ENCODE data around the gene RIOK2.
"Not testable (repeated sequence)": the region's sequence is repeated elsewhere in the genome, so short reads cannot be mapped to it uniquely, and the experiment has no call there.

Gene RIOK2

GRCh38 chr5:97141031-97141430 lies 42.0 kb downstream of the RIOK2 start:
- H3K36me3 ChIP-seq (ENCODE audit: control insufficient read depth, insufficient read depth, low read length) = no peaks in the 10 kb centered on the region
- H3K4me1 ChIP-seq (ENCODE audit: control insufficient read depth, insufficient read depth, low read length) = peaks cover 11% of the 10 kb centered on the region
- H3K4me3 ChIP-seq (ENCODE audit: low read depth, low read length) = no peak overlapping the region
- H3K9me3 ChIP-seq (ENCODE audit: control insufficient read depth, insufficient read depth, low read length) = no peaks in the 10 kb centered on the region
- H3K9ac ChIP-seq (ENCODE audit: low read depth, low read length) = no peak overlapping the region
- no peaks in the 10 kb centered on the region for H3K27me3 ChIP-seq (ENCODE audit: control insufficient read depth, insufficient read depth, low read length)

- H3K27me3 ChIP-seq (ENCODE audit: control insufficient read depth, insufficient read depth, low read length); H3K4me3 ChIP-seq (ENCODE audit: low read depth, low read length): not testable (repeated sequence)
Observed at GRCh38 chr5:97140250-97140649, 42.8 kb downstream of the RIOK2 start.

GRCh38 chr5:97136475-97136874 lies 46.6 kb downstream of the RIOK2 start:
- H3K9me3 ChIP-seq (ENCODE audit: control insufficient read depth, insufficient read depth, low read length) = no peaks in the 10 kb centered on the region
- H3K27me3 ChIP-seq (ENCODE audit: control insufficient read depth, insufficient read depth, low read length) = no peaks in the 10 kb centered on the region

More at GRCh38 chr5:97140250-97140649, 42.8 kb downstream of the RIOK2 start:
- H3K4me1 ChIP-seq (ENCODE audit: control insufficient read depth, insufficient read depth, low read length) = peaks cover 15% of the 10 kb centered on the region
- H3K9ac ChIP-seq (ENCODE audit: low read depth, low read length); H3K36me3 ChIP-seq (ENCODE audit: control insufficient read depth, insufficient read depth, low read length); H3K9me3 ChIP-seq (ENCODE audit: control insufficient read depth, insufficient read depth, low read length): not testable (repeated sequence)

GRCh38 chr5:97135868-97136267 lies 47.2 kb downstream of the RIOK2 start:
- Histone ChIP-seq H3K4me3 (ENCODE audit: low read depth, low read length) (no peak overlapping the region), H3K4me1 (ENCODE audit: control insufficient read depth, insufficient read depth, low read length) (peaks cover 11% of the 10 kb centered on the region), H3K27me3 (ENCODE audit: control insufficient read depth, insufficient read depth, low read length) (no peaks in the 10 kb centered on the region), H3K9ac (ENCODE audit: low read depth, low read length) (no peak overlapping the region), H3K36me3 (ENCODE audit: control insufficient read depth, insufficient read depth, low read length) (no peaks in the 10 kb centered on the region), H3K9me3 (ENCODE audit: control insufficient read depth, insufficient read depth, low read length) (no peaks in the 10 kb centered on the region)

More at GRCh38 chr5:97136475-97136874, 46.6 kb downstream of the RIOK2 start:
- Histone ChIP-seq H3K4me3 (ENCODE audit: low read depth, low read length) (no peak overlapping the region), H3K36me3 (ENCODE audit: control insufficient read depth, insufficient read depth, low read length) (no peaks in the 10 kb centered on the region), H3K9ac (ENCODE audit: low read depth, low read length) (no peak overlapping the region), H3K4me1 (ENCODE audit: control insufficient read depth, insufficient read depth, low read length) (peaks cover 15% of the 10 kb centered on the region)

DNA sequence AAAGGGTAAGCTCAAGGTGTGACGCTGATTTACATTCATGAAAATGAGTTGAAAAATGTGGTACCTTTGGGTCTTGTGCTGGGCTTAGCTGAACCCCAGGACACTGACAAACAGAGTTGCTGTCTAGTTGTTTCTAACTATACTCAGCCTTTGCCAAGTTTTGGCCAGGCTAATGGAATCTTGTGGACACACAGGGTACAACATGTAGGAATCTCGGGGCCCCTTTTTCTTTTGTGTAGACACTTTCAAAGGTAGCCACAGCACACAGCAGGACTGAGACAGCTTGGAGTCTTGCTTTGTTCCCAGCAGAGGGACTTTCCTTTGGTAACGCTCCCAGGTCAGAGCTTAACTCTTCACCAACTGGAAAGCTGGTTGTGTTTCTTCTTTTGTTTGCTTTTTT lies 48.4 kb downstream of the RIOK2 start:
- Histone ChIP-seq H3K9me3 (ENCODE audit: control insufficient read depth, insufficient read depth, low read length) (no peaks in the 10 kb centered on the region), H3K4me3 (ENCODE audit: low read depth, low read length) (no peak overlapping the region), H3K36me3 (ENCODE audit: control insufficient read depth, insufficient read depth, low read length) (no peaks in the 10 kb centered on the region), H3K27me3 (ENCODE audit: control insufficient read depth, insufficient read depth, low read length) (no peaks in the 10 kb centered on the region), H3K4me1 (ENCODE audit: control insufficient read depth, insufficient read depth, low read length) (peaks cover 11% of the 10 kb centered on the region), H3K9ac (ENCODE audit: low read depth, low read length) (no peak overlapping the region)

DNA sequence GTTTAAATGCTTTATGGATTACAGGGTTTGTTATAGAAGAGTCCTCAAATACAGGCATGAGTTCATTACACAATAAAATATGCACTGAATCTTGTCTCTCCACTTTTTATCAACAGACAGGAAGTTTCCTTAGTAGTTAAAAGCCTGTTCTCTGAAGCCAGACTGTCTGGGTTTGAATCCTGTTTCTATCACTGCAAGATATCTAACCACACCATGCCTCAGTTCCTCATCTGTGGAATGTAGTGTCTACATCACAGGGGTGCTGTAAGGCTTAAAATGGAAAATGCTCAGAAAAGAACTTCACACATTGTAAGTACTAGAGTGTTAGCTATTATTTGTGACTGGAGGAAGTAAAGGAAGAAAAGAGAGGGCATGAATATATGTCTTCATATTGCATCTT lies 49.9 kb downstream of the RIOK2 start:
- H3K36me3 ChIP-seq (ENCODE audit: control insufficient read depth, insufficient read depth, low read length) = no peaks in the 10 kb centered on the region
- H3K4me1 ChIP-seq (ENCODE audit: control insufficient read depth, insufficient read depth, low read length) = peaks cover 11% of the 10 kb centered on the region
- no peaks in the 10 kb centered on the region for H3K27me3 ChIP-seq (ENCODE audit: control insufficient read depth, insufficient read depth, low read length)
- H3K9me3 ChIP-seq (ENCODE audit: control insufficient read depth, insufficient read depth, low read length) = no peaks in the 10 kb centered on the region
- H3K9ac ChIP-seq (ENCODE audit: low read depth, low read length) = no peak overlapping the region
- H3K4me3 ChIP-seq (ENCODE audit: low read depth, low read length) = no peak overlapping the region

- no peaks in the 10 kb centered on the region for H3K27me3 ChIP-seq (ENCODE audit: control insufficient read depth, insufficient read depth, low read length)
- H3K4me3 ChIP-seq (ENCODE audit: low read depth, low read length) = no peak overlapping the region
- no peak overlapping the region for H3K9ac ChIP-seq (ENCODE audit: low read depth, low read length)
- peaks cover 11% of the 10 kb centered on the region for H3K4me1 ChIP-seq (ENCODE audit: control insufficient read depth, insufficient read depth, low read length)
- H3K9me3 ChIP-seq (ENCODE audit: control insufficient read depth, insufficient read depth, low read length) = no peaks in the 10 kb centered on the region
- H3K36me3 ChIP-seq (ENCODE audit: control insufficient read depth, insufficient read depth, low read length) = no peaks in the 10 kb centered on the region
Observed at GRCh38 chr5:97131921-97132320, 51.1 kb downstream of the RIOK2 start.

GRCh38 chr5:97131139-97131710 lies 51.8 kb downstream of the RIOK2 start:
- Histone ChIP-seq H3K27me3 (ENCODE audit: control insufficient read depth, insufficient read depth, low read length) (no peaks in the 10 kb centered on the region), H3K4me3 (ENCODE audit: low read depth, low read length) (no peak overlapping the region), H3K36me3 (ENCODE audit: control insufficient read depth, insufficient read depth, low read length) (no peaks in the 10 kb centered on the region), H3K9ac (ENCODE audit: low read depth, low read length) (no peak overlapping the region), H3K4me1 (ENCODE audit: control insufficient read depth, insufficient read depth, low read length) (peaks cover 11% of the 10 kb centered on the region), H3K9me3 (ENCODE audit: control insufficient read depth, insufficient read depth, low read length) (no peaks in the 10 kb centered on the region)

GRCh38 chr5:97127727-97128126 lies 55.3 kb downstream of the RIOK2 start:
- H3K9me3 ChIP-seq (ENCODE audit: control insufficient read depth, insufficient read depth, low read length) = no peaks in the 10 kb centered on the region
- no peaks in the 10 kb centered on the region for H3K27me3 ChIP-seq (ENCODE audit: control insufficient read depth, insufficient read depth, low read length)
- H3K4me1 ChIP-seq (ENCODE audit: control insufficient read depth, insufficient read depth, low read length) = peaks cover 2% of the 10 kb centered on the region
- H3K36me3 ChIP-seq (ENCODE audit: control insufficient read depth, insufficient read depth, low read length) = no peaks in the 10 kb centered on the region
- H3K9ac ChIP-seq (ENCODE audit: low read depth, low read length) = no peak overlapping the region
- no peak overlapping the region for H3K4me3 ChIP-seq (ENCODE audit: low read depth, low read length)

DNA sequence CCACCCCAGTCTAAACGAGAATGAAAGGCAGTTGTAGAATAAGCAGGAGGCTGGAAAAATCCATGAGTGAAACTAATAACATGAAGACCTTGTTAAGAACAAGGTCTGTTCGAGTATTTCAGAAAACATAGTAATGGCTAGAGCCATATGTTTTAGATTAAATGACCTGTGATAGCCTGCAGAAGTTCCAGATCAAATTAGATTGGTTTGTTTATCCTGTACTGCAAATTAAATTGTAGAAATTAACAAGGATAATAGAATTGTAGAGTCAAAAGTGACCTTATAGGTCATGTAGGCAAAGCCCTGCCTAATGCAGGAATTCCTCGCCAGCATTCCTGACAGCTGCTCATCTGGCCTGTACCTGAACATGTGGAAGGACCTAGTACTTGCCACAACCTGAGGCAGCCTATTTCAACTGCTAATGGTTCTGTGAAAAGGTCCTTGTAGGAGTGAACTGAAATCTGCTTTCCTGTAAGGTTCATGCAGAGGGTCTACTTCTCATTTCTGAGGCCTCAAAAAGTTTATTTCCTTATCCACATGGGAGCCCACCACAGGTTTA lies 57.8 kb downstream of the RIOK2 start:
- Histone ChIP-seq H3K9me3 (ENCODE audit: control insufficient read depth, insufficient read depth, low read length) (no peaks in the 10 kb centered on the region), H3K9ac (ENCODE audit: low read depth, low read length) (no peak overlapping the region), H3K4me1 (ENCODE audit: control insufficient read depth, insufficient read depth, low read length) (peaks cover 2% of the 10 kb centered on the region), H3K4me3 (ENCODE audit: low read depth, low read length) (no peak overlapping the region), H3K27me3 (ENCODE audit: control insufficient read depth, insufficient read depth, low read length) (no peaks in the 10 kb centered on the region), H3K36me3 (ENCODE audit: control insufficient read depth, insufficient read depth, low read length) (no peaks in the 10 kb centered on the region)

DNA sequence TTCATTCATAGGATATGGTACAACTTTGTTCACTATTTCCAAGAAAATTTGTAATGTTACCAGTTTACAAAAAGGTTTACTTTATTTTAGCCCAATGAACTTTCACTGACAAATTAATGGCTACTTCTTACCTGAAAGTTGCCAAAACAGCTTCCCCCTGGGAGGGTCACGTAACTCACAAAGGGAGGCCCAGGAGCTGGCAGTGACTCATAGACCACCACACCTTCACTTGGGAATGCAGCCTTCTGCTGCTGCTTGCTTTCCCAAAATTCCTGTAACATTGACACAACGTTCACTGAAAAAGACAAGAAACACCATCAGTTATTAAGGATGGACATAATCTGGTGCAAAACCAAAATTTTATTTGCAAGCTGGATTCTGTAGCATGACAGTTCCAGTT lies 58.7 kb downstream of the RIOK2 start:
- H3K4me1 ChIP-seq (ENCODE audit: control insufficient read depth, insufficient read depth, low read length) = peaks cover 2% of the 10 kb centered on the region
- H3K9ac ChIP-seq (ENCODE audit: low read depth, low read length) = no peak overlapping the region
- H3K27me3 ChIP-seq (ENCODE audit: control insufficient read depth, insufficient read depth, low read length) = no peaks in the 10 kb centered on the region
- no peak overlapping the region for H3K4me3 ChIP-seq (ENCODE audit: low read depth, low read length)
- H3K36me3 ChIP-seq (ENCODE audit: control insufficient read depth, insufficient read depth, low read length) = no peaks in the 10 kb centered on the region
- no peaks in the 10 kb centered on the region for H3K9me3 ChIP-seq (ENCODE audit: control insufficient read depth, insufficient read depth, low read length)

- Histone ChIP-seq H3K9me3 (ENCODE audit: control insufficient read depth, insufficient read depth, low read length) (no peaks in the 10 kb centered on the region), H3K9ac (ENCODE audit: low read depth, low read length) (no peak overlapping the region), H3K4me1 (ENCODE audit: control insufficient read depth, insufficient read depth, low read length) (peaks cover 2% of the 10 kb centered on the region), H3K4me3 (ENCODE audit: low read depth, low read length) (no peak overlapping the region), H3K27me3 (ENCODE audit: control insufficient read depth, insufficient read depth, low read length) (no peaks in the 10 kb centered on the region), H3K36me3 (ENCODE audit: control insufficient read depth, insufficient read depth, low read length) (no peaks in the 10 kb centered on the region)
Observed at GRCh38 chr5:97121848-97122247, 61.2 kb downstream of the RIOK2 start.
